Kidney capillary endothelial cell (primary cell): ENCODE data around the gene TOX3.

ENCODE experiments used
- DNase-seq: peaks from one replicate; pipeline ENCODE4 v3.0.0-alpha.2; 2018; ENCODE audit warnings: low spot score

The TOX3 gene

DNA sequence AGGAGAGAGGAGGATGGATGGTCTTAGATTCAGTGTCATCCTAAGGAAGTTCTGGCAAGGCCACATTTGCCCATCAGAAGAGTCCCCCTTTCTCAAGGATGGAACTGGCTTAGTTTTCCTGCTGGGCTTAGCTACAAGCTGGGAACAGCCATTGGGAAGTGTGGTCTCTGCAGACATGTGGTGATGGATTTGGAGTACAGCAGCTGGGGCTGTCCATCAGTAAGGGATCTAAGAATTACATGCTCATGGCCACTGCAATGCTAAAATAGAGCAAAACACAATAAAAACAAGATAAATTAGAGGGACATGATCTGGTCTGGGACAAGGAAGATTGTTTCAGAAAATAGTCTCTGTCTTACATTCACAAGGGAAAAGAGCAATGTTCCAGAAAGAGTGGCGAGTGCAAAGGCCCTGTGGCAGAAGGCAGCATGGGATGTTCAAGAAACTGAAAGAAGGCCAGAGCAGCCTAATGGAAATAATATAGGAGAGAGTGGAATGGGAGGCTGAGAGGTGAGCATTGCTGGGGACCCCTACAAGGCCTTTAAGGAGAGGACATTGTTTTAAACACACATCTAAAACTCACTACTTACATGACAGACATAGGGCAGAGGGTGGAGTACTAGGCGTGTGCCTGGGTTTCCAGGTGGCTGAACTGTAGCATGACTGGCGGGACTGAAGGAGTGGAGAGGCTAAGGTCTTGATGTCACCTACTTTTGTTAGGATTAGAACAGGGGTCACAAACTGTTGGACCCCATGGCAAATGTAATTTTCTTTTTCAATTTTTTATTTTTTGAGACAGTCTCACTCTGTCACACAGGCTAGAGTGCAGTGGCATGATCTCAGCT lies 17.0 kb upstream of the TOX3 start:
- no peak for DNase-seq

DNA sequence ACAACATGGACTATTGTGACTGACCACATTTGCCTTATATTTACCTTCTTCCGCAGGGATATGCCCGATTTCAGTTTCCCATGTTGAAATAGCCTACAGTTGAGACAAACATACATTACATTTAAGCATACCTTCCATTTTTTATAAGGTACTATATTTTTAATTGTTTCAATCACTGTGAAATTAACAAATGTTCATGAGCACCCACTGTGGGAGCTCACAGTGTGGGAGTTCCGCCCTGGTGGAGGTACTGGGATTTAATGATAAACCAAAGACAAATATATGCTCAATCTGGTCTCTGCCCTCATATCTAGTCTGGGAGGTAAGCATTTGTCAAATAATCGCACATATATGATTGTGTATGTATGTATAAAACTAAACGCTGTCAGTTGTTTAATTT lies 15.8 kb upstream of the TOX3 start:
- no peak for DNase-seq

DNA sequence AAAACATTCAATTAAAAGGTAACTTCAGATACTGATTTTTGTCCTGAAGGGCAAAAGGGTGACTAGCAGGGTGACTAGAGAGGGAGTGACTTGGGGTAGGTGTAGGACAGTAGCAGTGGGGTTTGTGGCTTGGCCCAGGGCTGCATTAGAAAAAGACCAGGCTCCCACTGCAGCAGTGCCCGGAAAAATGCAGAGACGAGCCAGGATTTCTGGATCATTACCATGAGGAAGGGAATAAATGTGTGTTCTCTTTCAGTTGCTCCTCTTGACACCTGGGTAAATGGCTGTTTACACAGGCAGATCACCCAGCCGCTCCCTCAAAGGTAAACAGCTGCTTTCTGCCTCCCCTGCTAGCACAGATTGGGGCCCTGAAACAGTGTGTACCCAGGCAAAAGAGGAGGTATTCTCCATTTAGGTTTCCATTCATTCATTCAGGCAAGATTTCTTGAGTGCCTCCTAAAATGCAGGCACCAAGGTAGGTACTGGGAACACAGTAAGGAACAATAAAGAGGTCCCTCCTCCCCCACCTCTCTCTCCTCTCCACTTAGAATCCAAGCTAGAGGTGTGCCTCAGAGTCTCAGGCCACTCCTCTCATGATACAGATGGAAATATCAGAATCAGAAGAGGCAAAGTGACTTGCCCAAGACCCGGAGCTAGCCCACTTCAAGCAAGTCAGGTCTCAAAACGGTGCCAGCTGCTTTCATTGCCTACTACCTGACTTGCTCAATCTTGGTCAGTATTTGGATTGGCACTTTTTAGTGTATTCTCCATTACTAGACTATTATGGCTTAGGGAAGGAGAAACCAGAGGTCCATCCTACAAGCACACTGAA lies 15.2 kb upstream of the TOX3 start:
- no peak for DNase-seq

DNA sequence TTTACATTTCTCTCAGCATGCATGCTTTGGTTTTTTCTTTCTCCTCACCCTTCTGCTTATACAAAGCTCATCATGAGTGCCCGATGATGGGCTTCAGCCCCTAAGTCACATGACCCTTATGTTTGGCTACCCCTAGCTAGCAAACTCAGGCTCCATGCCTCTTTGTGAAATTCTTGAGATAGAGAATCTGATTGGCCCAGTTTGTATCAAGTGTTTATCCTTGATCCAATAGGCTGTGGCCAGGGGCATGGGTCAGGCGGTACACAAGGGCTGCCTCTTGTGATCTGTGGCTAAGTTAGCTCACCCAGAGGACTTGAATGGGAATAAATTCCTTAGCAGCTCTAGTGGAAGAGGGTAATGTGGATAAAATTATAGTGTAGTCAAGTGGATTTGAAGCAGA lies 11.5 kb upstream of the TOX3 start:
- no peak for DNase-seq

DNA sequence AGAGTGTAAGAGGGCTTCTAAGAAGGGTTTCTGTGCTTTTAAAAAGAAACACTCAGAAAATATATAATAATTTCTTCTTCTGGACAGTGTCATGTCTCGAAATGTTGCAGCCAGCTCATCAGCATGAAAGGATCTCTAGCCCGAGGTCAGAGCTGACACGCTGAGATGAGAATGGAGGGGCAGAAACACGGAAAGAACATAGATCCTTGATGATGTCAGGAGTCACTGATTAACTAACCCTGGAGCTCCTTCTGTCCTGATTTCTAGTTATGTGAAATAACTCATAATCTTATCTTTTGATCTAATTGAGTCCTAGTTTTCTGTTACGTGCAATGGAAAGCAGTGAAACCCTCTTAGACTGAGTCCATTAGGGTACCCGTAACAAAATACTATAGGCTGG lies 10.3 kb upstream of the TOX3 start:
- no peak for DNase-seq

DNA sequence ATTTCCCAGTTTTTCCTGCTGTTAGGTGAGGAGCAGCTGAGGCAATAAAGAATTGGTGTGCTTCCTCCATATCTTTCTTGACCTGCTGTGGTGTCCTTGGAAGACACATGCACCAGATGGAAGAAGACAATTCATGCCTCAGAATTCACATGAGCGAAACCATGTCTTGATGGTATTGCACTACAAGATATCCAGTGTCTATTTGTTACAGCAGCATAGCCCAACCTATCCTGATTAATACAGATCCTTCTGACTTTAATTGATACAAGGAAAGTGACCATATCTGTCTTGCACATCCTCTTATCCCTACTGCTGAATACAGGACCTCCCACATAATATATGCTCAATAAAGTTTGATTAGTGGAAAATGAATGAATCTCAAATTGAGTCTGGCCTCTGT lies 9.1 kb upstream of the TOX3 start:
- no peak for DNase-seq

DNA sequence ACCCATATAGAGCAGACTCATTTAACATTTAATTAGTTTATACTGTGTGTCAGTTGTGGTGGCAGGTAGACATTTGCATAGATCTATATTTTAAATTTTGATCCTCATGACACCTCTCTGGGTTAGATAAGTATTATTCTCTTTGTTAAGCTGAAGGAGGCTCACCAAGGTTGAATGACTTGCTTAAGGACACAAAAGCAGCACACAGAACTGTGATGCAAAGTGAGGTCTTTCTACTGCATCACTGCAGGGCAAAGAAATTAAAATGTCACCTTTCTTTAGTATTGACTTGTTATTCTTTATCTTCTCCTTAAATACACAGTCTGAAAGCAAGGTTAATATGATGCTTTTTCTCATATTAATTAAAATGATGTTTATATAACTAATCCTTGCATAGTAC lies 8.6 kb upstream of the TOX3 start:
- no peak for DNase-seq

DNA sequence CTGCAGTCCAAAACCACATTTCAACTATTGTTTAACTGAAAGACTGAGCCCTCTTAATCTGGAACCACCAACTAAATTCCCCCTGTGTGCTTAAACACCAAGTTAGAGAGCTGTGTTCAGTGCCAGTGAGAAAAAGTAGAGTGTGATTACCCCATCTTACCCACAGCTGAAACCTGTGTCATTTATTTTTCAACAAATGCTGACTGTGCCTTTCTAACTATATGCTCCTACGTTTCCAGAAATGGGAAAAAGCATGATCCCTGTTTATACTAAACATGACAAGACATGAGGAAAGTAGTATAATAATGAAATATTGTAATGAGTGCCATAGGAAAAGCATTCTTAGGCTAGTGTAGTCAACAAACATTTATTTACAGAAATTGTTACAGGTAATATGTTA lies 7.4 kb upstream of the TOX3 start:
- DNase-seq = no peak

DNA sequence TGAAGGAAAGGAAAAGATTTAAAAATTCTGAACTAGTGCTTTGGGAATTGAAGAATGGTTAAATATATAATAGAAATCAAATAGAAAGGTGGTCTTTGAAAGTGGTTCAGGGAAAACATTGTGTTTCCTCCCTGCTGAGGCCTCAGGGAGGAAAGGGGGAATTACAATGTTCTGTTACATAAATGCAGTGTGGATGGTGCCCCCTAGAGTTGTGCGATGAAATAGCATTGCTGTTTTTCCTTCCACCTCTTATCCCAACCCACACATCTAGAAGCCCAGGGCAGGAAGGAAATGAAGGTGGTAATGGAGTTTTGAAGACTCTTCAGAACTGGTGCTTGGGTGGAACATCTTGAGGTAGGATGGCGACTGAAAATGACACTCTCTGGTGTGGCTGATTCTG lies 6.4 kb upstream of the TOX3 start:
- no peak for DNase-seq

DNA sequence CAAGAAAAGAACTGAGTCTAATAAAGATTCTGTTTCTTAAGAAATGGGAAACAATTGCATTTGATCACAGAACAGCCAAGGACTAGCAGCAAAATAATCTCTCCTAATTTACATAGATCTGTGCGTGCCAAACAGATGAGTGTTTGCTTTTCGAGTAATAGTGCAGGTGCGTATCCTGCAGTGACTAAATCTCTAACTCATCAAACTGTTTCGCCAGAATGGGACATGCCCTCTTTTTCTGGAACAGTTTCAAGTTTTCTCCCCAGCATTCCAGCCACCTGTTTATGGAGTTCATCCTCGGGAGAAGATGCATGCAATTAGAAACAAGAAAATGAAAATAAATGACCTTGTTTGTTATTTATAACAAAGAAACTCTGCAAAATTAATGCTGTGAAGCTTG lies 5.7 kb upstream of the TOX3 start:
- DNase-seq = no peak

DNA sequence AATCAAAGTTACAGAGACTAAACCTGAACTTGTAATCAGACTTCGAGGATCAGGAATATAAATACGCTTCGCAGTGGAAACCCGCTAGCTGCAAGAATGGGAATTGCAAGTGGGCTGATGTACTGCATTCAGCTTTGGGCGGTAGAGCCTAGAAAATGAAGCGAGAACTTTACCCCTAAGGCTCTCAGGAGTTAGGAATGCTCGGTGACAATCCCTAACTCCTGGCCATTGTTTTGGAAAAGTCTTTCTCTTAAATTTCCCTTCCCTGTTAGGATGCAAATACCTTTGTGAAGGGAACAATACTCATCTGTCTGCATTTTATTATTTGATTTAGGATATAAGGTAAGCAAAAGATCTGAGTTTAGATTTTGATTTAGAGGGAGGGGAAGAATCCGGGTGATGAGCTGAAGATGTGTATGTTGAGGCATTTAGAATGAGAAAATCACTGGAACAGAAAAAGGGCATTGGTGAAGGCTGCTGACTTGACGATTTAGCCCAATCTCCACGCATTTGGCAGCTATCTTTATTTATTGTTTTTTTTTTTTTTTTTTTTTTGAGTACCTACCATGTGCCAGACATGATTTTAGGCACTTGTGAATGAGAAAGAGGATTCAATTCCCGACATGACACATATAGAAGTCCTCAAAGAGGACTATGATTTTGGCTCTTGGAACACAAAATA lies 2.2 kb upstream of the TOX3 start:
- no peak for DNase-seq

DNA sequence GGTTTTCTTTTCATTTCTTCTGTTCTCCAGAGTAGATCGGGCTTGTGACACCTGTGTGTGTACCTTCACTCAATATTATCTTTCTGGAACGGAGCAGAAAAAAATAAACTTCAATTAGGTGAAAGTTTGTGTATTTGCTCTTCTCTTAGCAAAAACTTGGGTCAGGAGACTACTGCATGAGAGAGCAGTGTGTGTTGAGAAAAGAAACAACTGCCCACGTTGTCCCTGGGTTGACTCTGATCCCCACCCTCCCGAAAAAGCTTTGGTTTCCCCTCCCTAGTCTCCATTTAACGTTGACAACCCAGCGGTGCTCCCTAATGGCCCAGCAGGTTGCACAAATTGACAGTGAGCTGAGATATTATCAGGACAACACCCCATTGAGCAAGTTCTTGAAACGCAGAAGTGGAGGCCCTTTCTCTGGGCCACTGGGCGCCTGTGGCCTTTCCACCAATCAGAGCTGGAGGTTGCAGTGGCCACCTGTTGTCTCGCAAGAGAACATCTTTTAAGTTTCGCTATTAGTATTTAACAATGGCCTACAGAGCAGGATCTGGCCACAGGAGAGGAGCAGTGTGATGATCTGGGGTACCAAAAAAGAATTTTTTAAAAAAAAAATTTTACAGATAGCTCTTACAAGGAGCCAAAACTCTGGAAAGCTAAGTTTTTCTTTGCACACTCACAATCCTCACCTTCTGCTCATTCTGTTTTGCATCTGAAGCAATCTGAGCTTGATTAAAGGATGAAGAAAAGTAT lies 1.5 kb upstream of the TOX3 start:
- no peak for DNase-seq

DNA sequence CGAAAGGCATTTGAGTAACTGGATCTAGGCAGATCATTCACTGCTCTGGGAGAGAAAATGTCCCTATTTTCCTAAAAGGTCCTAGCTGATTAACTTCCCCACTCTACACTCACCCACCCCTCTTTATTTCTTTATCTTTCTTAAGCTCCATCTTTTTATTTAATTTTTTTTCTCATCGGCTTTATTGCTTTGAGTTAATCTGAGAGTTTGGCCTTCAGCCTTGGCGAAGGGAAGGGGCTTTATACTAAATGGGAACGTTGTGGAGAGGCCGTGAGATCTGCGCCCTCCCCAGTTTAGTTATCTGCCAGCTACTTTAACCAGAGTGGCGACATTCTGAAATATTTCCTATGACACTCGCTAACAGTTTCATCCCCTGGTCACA lies 882 bp upstream of the TOX3 start:
- no peak for DNase-seq

DNA sequence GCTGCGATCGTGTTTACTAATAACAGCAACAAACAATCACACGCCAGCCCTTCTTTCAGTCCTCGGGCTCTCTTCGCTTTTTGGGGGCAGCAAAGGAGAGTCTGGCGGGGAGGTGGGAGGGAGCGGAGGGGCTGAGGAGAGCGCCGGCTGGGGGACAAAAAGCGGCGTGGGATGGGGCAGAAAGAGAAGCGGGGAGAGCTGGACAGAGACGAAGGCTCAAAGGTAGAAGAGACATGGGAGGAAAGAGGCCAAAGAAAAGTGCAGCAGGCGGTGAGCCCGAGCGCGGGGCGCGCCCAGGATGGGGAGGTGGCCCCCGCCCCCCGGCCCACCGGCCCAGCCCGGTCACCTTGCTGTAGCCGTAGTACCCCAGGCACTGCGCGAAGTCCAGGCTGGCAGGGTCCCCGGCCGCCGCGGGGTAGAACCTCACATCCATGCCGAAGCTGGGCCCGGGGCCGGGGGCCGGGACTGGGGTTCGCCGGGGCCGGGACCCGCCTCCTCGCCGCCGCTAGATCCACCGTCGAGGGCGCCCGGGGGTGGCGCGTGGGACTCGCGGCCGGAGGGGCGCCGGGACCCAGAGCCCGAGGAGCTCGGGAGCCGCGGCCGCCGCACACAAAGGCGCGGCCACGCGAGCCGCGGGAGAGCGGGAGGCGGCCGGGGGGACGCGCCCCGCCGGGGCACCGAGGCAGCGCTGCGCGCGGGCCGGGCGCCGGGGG lies 496 bp downstream of the TOX3 start:
- DNase-seq = no peak

DNA sequence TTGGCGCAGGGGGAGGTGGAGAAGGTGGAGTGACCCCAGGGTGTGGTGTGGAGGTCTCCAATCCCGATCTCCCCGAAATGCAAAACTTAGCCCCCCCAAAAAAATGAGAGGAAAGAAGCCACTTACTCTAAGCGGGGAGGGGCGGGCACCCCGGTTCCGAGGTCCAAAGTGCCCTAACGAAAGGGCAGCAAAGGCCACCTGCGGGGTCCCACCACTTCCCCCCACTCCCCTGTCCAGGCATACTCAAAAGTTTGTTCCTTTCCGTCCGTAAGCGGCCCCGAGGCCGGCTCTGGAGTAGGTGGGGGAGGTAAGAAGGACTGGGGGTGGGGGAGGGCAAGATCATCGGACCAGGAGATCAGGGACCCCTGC lies 1.1 kb downstream of the TOX3 start:
- DNase-seq = no peak

DNA sequence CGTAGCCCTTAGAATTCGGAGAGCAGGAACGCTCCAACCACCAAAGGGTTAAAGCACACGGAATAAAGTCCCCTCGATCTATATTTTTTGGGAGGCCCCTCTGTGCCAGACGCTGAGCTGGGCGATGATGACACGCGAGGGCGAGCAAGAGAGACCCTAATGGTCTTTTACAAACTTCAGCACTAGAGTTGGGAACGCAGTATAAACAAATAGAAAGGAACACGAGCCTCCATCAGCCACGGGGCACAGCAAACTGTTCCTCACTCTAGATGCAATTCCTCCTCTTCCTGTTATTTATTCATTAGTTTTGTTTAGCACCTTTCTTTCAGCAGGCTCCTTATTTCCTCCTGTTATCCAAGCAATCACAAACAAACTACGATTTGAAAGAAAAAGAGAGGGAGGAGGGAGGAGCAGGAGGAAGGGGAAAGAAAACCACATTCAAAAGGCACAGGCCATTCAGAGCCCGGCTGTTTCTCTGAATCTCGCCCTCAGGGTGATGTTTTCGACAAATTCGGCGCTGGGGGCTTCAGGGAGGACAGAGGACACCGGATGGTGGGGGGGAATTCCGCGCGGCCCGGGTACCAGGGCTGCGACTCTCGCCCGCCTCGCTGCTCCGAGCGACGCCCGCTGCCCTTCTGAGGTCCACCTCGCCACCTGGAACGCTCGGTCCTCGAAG lies 1.6 kb downstream of the TOX3 start:
- no peak for DNase-seq

DNA sequence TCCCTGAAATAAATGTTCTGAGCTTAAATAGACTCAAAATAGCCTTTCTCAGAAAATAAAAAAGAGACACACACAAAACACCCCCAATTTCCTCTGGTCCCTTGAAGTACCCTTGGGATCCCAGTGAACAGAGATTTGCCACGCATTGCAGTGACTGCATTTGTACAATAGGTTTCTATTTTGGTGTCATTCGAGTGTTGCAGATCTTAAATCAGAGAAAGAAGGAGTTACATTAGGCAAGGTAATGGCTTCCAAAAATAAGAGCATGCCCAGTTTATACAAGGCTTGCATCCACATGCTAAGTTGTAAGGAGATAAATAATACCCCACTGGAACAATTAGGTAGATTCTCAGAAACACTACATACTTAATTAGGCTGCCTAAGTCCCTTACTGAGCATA lies 2.2 kb downstream of the TOX3 start:
- DNase-seq = no peak

DNA sequence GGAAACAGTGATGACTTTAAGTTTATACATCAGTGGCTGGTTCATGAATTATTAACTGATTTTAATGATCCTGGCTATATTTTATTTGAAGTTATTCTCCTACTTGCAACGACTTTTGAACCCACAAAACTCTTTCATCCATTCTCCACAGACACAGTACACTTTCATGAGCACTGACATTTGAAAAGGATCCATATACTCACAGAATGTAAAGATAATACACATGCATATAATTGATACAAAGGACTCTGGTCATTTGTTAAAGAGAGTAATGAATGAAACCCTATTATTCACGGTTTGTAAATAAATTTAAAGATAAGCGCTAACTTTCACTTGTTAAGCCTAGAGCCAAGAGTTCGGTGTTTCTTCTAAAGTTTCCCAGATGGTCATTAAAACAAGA lies 3.3 kb downstream of the TOX3 start:
- no peak for DNase-seq

DNA sequence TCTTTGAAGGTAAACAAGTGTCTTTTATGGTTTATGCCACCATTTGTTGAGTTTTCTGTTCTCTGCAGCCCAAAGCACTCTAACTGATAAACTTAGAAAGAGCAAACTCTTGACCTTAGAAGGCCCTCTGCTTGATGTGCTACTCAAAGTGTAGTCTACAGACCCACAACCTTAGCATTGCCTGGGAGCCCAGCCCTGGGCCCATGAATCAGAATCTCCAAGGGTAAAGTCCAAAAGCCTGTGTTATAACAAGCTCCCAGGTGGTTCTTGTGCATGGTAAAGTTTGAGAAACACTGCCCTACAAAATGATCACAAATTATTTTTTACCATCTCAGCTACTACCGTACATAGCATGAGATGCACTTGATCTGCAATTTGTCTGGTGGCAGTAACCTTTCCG lies 6.0 kb downstream of the TOX3 start:
- DNase-seq = no peak

DNA sequence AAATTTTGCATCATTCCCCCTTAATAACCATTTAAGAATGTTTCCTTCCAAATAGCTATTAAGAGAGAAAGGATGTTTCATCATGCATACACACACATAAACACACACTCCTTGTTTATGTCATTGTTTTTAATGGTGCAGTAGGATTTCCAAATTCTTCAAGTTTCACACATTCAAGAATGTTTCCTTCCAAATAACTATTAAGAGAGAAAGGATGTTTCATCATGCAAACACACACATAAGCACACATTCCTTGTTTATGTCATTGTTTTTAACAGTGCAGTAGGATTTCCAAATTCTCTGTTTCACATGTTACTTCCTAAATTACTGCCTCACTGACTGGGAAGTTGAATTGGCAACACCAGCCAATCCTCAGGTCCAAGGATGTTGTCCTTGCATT lies 7.8 kb downstream of the TOX3 start:
- DNase-seq = no peak

DNA sequence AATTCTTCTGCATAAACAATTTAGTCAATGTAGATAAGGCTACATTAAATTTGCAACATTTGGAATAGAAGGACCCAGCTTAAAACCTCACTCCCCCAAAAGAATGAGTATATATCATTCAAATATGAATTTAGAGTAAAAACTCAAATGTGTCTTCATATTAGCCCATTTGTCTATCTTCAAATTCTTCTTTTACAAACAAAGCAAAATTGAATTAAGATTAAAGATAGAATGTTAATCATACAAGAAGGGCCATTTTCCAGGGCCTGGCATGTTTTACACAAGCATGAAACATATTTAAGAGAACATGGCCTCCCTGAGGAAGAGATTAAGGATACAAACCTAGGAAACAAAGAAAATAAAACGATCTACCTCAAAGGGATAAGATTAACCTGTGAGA lies 8.4 kb downstream of the TOX3 start:
- DNase-seq = no peak
